Measurements from ENCODE around the gene KCTD13.

DNA sequence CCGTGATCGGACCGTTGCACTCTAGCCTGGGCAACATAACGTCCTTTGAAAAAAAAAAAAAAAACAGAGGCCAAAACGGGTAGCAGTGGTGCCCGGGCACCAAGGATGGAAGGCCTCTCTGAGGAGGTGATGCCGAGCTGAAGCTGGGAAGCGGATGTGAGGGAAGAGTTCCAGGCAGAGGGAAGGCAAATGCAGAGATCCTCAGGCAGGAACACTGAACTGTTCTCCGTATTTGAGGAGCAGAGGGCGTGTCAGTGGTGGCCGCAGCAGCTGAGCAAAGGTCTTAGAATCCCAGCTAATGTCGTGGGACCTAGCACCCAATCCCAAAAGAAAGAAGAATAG is 656 bp upstream of the KCTD13 start:
- TF ChIP-seq POLR2AphosphoS5 (IDR thresholded peaks at IDR 0.05; ENCODE audit: low read depth, low read length): no peak
- TF ChIP-seq, protein P1, sequence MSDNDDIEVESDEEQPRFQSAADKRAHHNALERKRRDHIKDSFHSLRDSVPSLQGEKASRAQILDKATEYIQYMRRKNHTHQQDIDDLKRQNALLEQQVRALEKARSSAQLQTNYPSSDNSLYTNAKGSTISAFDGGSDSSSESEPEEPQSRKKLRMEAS (IDR thresholded peaks at IDR 0.05; ENCODE audit: low read depth): no peak
- TF ChIP-seq, protein P2, sequence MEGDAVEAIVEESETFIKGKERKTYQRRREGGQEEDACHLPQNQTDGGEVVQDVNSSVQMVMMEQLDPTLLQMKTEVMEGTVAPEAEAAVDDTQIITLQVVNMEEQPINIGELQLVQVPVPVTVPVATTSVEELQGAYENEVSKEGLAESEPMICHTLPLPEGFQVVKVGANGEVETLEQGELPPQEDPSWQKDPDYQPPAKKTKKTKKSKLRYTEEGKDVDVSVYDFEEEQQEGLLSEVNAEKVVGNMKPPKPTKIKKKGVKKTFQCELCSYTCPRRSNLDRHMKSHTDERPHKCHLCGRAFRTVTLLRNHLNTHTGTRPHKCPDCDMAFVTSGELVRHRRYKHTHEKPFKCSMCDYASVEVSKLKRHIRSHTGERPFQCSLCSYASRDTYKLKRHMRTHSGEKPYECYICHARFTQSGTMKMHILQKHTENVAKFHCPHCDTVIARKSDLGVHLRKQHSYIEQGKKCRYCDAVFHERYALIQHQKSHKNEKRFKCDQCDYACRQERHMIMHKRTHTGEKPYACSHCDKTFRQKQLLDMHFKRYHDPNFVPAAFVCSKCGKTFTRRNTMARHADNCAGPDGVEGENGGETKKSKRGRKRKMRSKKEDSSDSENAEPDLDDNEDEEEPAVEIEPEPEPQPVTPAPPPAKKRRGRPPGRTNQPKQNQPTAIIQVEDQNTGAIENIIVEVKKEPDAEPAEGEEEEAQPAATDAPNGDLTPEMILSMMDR (IDR thresholded peaks at IDR 0.05): no peak
- TF ChIP-seq, protein P3, sequence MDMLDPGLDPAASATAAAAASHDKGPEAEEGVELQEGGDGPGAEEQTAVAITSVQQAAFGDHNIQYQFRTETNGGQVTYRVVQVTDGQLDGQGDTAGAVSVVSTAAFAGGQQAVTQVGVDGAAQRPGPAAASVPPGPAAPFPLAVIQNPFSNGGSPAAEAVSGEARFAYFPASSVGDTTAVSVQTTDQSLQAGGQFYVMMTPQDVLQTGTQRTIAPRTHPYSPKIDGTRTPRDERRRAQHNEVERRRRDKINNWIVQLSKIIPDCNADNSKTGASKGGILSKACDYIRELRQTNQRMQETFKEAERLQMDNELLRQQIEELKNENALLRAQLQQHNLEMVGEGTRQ (IDR thresholded peaks at IDR 0.05; ENCODE audit: borderline replicate concordance, low read depth, low read length): no peak
- no peak for TF ChIP-seq ELF1 (IDR thresholded peaks at IDR 0.05)

All from SK-N-SH (cell line).